ENCODE data around the gene RPIA. TPM values are rescaled to one million over a fixed set of nuclear protein-coding genes. Genes with fewer than 3 reads are reported as not detected.
"Not testable (repeated sequence)": the region's sequence is repeated elsewhere in the genome, so short reads cannot be mapped to it uniquely, and the experiment has no call there.

The RPIA gene
- total and polyA plus RNA-seq, 4 donors: 16.8 to 25.3 (median 18.4) TPM

- DNase-seq: no peak
- WGBS, 2 donors: 95 to 96% methylated on average over 3 of the region's 3 CpGs
- no peak for ATAC-seq (ENCODE audit: insufficient read depth, low FRiP score)
- no peak for TF ChIP-seq CTCF (IDR thresholded peaks at IDR 0.05; ENCODE audit: control extremely low read depth, extremely low read depth)
- Histone ChIP-seq H3K4me1 (ENCODE audit: control insufficient read depth in 5 of 5, insufficient read depth in 5 of 5, low read length in 5 of 5) (peaks cover 0 to 2% (median 0%) of the 10 kb centered on the region in 5 donors), H3K9ac (ENCODE audit: insufficient read depth in 1 of 2, low read length in 2 of 2) (no peak overlapping the region), H3K36me3 (ENCODE audit: control insufficient read depth in 4 of 4, insufficient read depth in 4 of 4, low read length in 4 of 4) (peaks cover 0 to 15% (median 8%) of the 10 kb centered on the region in 4 donors), H3K9me3 (ENCODE audit: control insufficient read depth in 4 of 4, insufficient read depth in 3 of 4, low read length in 3 of 4) (peaks cover 0 to 9% (median 4%) of the 10 kb centered on the region in 4 donors), H3K27ac (ENCODE audit: low read depth in 1 of 2, low read length in 1 of 2) (no peak overlapping the region), H3K27me3 (ENCODE audit: control insufficient read depth in 3 of 3, insufficient read depth in 3 of 3, low read length in 2 of 3) (no peaks in the 10 kb centered on the region), H3K4me3 (no peak overlapping the region)
These were observed 64.4 kb downstream of the RPIA start for GRCh38 chr2:88755836-88756235.

GRCh38 chr2:88757025-88757424 lies 65.6 kb downstream of the RPIA start:
- 95 to 98% methylated on average over 7 to 8 of the region's 8 CpGs for WGBS, 2 donors
- Histone ChIP-seq H3K4me1 (ENCODE audit: control insufficient read depth in 5 of 5, insufficient read depth in 5 of 5, low read length in 5 of 5) (peaks cover 0 to 2% (median 0%) of the 10 kb centered on the region in 5 donors), H3K9ac (ENCODE audit: insufficient read depth in 1 of 2, low read length in 2 of 2) (no peak overlapping the region), H3K27me3 (ENCODE audit: control insufficient read depth in 3 of 3, insufficient read depth in 3 of 3, low read length in 2 of 3) (no peaks in the 10 kb centered on the region), H3K36me3 (ENCODE audit: control insufficient read depth in 4 of 4, insufficient read depth in 4 of 4, low read length in 4 of 4) (peaks cover 0 to 11% (median 6%) of the 10 kb centered on the region in 4 donors), H3K9me3 (ENCODE audit: control insufficient read depth in 4 of 4, insufficient read depth in 3 of 4, low read length in 3 of 4) (peaks cover 0 to 9% (median 4%) of the 10 kb centered on the region in 4 donors), H3K4me3 (no peak overlapping the region), H3K27ac (ENCODE audit: low read depth in 1 of 2, low read length in 1 of 2) (no peak overlapping the region)
- no peak for TF ChIP-seq CTCF (IDR thresholded peaks at IDR 0.05; ENCODE audit: control extremely low read depth, extremely low read depth)
- ATAC-seq (ENCODE audit: insufficient read depth, low FRiP score): no peak
- no peak for DNase-seq

- ATAC-seq (ENCODE audit: insufficient read depth, low FRiP score); DNase-seq: not testable (repeated sequence)
These were observed 67.2 kb downstream of the RPIA start for GRCh38 chr2:88758702-88759101.

GRCh38 chr2:88760819-88761598 lies 69.5 kb downstream of the RPIA start:
- Histone ChIP-seq H3K9me3 (ENCODE audit: control insufficient read depth in 4 of 4, insufficient read depth in 3 of 4, low read length in 3 of 4) (peaks cover 0 to 18% (median 4%) of the 10 kb centered on the region in 4 donors), H3K9ac (ENCODE audit: insufficient read depth in 1 of 2, low read length in 2 of 2) (no peak overlapping the region), H3K36me3 (ENCODE audit: control insufficient read depth in 4 of 4, insufficient read depth in 4 of 4, low read length in 4 of 4) (no peaks in the 10 kb centered on the region), H3K27ac (ENCODE audit: low read depth in 1 of 2, low read length in 1 of 2) (no peak overlapping the region), H3K27me3 (ENCODE audit: control insufficient read depth in 3 of 3, insufficient read depth in 3 of 3, low read length in 2 of 3) (peaks cover 0 to 9% (median 4%) of the 10 kb centered on the region in 3 donors), H3K4me1 (ENCODE audit: control insufficient read depth in 5 of 5, insufficient read depth in 5 of 5, low read length in 5 of 5) (peaks cover 0 to 10% (median 3%) of the 10 kb centered on the region in 5 donors), H3K4me3 (no peak overlapping the region)
- WGBS, 2 donors: 84 to 87% methylated on average over 2 of the region's 2 CpGs
- DNase-seq: no peak
- no peak for ATAC-seq (ENCODE audit: insufficient read depth, low FRiP score)
- no peak for TF ChIP-seq CTCF (IDR thresholded peaks at IDR 0.05; ENCODE audit: control extremely low read depth, extremely low read depth)

More at GRCh38 chr2:88758702-88759101, 67.2 kb downstream of the RPIA start:
- not testable (repeated sequence) for H3K27ac ChIP-seq (ENCODE audit: low read depth in 1 of 2, low read length in 1 of 2); H3K4me1 ChIP-seq (ENCODE audit: control insufficient read depth in 5 of 5, insufficient read depth in 5 of 5, low read length in 5 of 5); H3K9ac ChIP-seq (ENCODE audit: insufficient read depth in 1 of 2, low read length in 2 of 2); H3K36me3 ChIP-seq (ENCODE audit: control insufficient read depth in 4 of 4, insufficient read depth in 4 of 4, low read length in 4 of 4); H3K27me3 ChIP-seq (ENCODE audit: control insufficient read depth in 3 of 3, insufficient read depth in 3 of 3, low read length in 2 of 3); H3K9me3 ChIP-seq (ENCODE audit: control insufficient read depth in 4 of 4, insufficient read depth in 3 of 4, low read length in 3 of 4); H3K4me3 ChIP-seq
- WGBS, 2 donors: 91 to 99% methylated on average over 2 of the region's 2 CpGs
